ENCODE results near the gene CDHR4.
"Not testable (repeated sequence)": the region's sequence is repeated elsewhere in the genome, so short reads cannot be mapped to it uniquely, and the experiment has no call there.

Gene CDHR4

GRCh38 chr3:49780080-49780974, 19.3 kb downstream of the CDHR4 start:
- DNase-seq, result no peak

DNA sequence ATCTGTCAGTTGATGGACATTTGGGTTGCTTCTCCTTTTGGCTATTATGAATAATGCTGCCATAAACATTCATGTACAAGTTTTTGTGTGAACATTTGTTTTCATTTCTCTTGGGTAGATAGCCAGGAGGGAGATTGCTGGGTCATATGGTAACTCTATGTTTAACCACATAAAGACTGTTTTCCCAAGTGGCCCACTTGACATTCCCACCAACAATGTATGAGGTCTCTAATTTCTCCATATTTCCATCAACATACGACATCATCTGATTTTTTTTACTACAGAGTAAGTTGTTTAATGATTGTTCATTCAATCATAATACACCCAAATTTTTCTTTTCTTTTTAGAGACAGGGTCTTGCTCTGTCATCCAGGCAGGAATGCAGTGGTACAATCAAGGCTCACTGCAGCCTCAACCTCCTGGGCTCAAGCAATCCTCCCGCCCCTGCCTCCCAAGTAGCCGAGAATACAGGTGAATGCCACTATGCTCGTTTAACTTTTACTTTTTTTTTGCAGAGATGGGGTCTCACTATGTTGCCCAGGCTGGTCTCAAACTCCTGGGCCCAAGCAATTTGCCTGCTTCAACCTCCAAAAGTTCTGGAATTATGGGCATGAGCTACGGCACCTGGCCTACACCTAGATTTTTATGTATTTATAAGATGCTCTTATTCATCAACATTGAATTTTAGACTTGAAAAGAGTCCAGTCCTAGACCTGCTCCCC, 20.2 kb downstream of the CDHR4 start:
- no peak for DNase-seq

DNA sequence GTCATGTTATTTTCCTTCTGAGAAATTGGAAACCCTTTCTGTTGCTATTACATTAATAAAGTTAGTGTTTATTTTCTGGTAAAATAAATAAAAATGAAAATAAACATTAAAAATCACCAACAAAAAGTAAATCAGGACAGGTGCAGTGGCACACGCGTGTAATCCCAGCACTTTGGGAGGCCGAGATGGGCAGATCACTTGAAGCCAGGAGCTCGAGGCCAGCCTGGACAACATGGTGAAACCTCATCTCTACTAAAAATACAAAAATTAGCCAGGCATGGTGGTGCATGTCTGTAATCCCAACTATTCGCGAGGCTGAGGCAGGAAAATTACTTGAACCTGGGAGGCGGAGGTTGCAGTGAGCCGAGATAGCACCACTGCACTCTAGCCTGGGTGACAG, 23.6 kb downstream of the CDHR4 start:
- not testable (repeated sequence) for DNase-seq

GRCh38 chr3:49775538-49775937, 24.1 kb downstream of the CDHR4 start:
- no peak for DNase-seq

- DNase-seq, result no peak
Observed at GRCh38 chr3:49772703-49773102, 27.0 kb downstream of the CDHR4 start.

GRCh38 chr3:49771340-49771938, 28.2 kb downstream of the CDHR4 start:
- DNase-seq, result no peak

DNA sequence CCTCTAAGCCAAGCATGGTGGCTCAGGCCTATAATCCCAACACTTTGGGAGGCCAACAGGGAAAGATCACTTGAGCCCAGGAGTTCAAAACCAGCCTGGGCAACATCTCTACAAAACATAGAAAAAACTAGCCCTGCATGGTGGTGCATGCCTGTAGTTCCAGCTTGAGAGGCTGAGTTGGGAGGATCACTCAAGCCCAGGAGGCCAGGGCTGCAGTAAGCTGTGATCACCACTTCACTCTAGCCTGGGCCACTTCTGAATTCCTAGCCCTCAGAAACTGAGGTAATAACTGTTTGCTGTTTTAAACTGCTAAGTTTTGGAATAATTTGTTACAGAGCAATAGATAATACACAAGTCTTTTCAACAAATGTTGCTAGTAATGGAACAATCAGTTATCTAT, 29.7 kb downstream of the CDHR4 start:
- no peak for DNase-seq

DNA sequence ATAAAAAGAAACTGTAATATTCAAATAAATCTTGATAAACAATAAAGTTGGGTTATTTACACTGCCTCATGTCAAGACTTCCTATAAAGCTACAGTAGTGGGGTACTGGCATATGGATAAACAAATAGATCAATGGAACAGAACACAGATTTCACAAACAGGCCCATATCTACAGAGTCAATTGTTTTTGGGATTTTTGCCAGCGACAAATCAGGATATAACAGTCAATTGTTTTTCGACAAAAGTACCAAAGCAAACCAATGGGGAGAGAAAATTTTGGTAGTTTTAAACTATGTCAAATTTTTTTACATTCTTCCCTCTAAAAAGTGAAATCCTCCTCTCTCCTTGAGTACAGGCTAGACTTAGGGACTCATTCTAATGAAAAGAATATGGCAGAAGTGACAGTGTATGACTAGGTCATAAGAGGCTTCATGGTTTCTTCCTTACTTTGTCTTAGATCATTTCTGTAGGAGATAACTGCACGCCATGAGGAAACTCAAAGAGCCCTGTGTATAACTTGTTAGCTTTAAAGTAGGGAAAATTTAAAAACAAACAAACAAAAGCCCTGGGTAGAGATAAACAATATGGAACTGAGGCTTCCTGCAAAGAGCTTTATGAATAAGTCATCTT, 30.3 kb downstream of the CDHR4 start:
- DNase-seq, result no peak

- no peak for DNase-seq
Observed at GRCh38 chr3:49763981-49764380, 35.7 kb downstream of the CDHR4 start.

- DNase-seq, result no peak
Observed at GRCh38 chr3:49761661-49762060, 38.0 kb downstream of the CDHR4 start.

DNA sequence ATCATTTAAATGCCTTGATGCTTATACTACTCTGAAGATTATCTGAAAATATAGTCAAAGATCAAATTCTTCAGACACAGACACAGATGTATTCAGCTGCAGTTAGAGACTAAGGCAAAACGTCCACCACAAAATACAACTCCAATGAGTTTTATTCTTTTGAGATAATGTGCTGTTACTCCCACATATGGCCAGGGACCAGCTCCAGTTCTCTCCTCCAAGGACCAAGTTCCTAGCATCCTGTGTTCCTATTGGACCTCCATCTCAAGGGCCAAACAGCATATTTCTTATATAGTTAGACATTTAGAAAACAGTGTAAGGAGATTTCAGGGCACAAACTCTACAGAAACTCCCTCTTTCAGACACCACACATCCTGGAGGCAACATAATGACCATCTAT, 40.4 kb downstream of the CDHR4 start:
- no peak for DNase-seq

GRCh38 chr3:49757197-49757596, 42.5 kb downstream of the CDHR4 start:
- no peak for DNase-seq

GRCh38 chr3:49756036-49756435, 43.6 kb downstream of the CDHR4 start:
- no peak for DNase-seq

- no peak for DNase-seq
Observed at GRCh38 chr3:49754536-49754935, 45.1 kb downstream of the CDHR4 start.

DNA sequence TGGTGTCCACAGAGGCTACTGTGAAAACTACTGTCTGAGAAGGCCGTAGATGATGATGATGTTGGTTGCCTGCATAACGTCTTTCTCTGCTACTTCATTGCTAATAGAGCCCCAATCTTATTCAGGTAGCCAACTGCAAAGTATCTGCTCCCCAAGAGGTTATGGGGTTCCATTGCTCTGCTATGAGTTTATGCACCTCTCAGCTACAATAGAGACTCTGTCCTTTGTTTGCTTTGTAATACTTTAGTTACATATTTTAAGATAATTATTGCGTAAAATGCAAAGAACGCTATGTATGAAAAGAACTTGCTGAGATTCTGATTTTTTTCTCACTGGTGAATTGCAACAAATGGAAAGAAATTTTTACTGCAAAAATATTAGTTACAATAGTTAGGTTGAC, 48.2 kb downstream of the CDHR4 start:
- no peak for DNase-seq

DNA sequence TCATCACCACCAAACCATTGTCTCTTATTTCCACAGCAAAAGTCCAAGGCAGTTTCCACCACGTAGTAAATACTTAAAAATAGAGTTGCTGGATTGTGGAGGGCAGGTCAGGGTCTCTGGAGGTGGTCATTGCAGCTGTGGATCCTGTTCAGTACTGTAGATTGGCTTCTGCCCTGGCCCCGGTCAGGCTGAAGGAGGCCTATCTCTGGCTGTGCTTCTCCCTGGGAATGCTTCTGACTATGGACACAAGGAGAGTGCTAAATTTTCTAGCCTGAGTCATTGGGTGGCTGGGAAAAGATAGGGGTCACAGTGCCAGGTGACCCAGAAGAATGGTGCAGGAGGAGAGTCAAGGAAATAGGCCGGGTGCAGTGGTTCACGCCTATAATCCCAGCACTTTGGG, 49.6 kb downstream of the CDHR4 start:
- no peak for DNase-seq

DNA sequence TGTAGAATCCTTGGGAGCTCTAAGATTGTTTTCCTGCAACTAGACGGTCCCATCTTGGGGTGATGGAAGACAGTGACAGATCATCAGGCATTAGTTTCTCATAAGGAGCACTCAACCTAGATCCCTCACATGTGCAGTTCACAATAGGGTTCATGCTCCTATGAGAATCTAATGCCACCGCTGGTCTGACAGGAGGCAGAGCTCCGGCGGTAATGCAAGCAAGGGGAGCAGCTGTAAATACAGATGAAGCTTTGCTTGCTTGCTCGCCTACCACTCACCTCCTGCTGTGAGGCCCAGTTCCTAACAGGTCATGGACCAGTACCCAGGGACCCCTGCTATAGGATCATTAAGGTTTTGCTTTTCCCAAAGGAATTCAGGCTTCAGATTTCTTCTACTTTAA, 50.8 kb downstream of the CDHR4 start:
- DNase-seq, result not testable (repeated sequence)

DNA sequence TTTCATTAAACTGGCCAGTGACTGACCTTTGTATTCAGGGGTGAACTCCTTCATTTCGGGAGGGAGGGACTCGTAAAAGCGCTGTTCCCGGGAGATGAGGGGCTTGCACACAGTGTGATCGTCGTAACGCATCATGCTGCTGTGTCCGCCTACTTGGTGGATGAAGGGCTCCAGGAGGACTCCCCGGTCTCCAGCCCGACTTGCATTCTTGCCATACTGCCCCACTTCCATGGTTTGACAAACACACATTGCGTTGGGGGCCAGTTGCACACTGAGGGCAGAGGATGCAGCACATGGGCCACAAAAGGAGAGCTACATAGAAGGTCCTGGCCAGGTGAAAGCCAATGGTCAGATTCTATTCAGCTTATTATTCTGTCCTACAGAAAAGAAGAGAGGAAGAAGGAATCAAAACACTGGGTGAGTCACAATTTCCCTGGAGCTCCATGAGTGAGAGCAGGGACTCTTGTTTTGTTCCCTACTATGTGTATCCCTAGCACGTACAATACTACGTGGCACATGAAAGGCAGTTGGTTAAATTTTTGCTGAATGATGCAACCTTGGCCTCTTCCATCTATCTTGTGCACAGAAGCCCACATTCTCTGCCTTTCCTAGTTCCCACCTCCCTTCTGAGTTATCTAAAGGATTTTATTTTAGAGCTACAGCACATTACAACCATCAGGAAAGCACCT, 51.7 kb downstream of the CDHR4 start:
- no peak for DNase-seq

DNA sequence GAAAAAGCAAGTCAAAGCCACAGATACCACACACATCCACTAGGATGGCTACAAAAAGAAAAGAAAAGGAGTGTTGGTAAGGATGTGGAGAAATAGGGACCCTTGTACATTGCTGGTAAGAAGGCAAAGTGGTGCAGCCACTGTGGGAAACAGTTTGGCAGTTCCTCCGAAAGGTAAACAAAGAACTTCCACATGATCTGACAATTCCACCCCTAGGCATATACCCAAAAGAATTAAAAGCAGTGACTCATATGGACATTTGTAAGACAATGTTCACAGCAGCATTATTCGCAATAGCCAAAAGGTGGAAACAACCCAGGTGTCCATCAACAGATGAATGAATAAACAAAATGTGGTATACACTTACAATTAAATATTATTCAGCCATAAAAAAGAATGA, 53.7 kb downstream of the CDHR4 start:
- DNase-seq, result no peak
